ENCODE data around the gene RBMS3. TPM values are rescaled to one million over a fixed set of nuclear protein-coding genes. Genes with fewer than 3 reads are reported as not detected.

Gene RBMS3
- total RNA-seq, 4 donors from 2014 or later, result 3.8 to 18.7 (median 14.6) TPM

- no peaks in the 10 kb centered on the region for H3K36me3 ChIP-seq
- no peak overlapping the region for H3K27ac ChIP-seq
- TF ChIP-seq CTCF (IDR thresholded peaks at IDR 0.05) (no peak), EP300 (IDR thresholded peaks at IDR 0.05; ENCODE audit: low read depth) (no peak), POLR2AphosphoS5 (IDR thresholded peaks at IDR 0.05) (no peak), POLR2A (IDR thresholded peaks at IDR 0.05) (no peak)
- H3K4me3 ChIP-seq, result no peak overlapping the region
- H3K4me1 ChIP-seq, result no peaks in the 10 kb centered on the region
- WGBS, 2 donors (ENCODE audit: low coverage in 1 of 2), result 44 to 71% methylated on average over 1 of the region's 1 CpG
- DNase-seq, result no peak
- intact Hi-C loops (cut with DNase I; ENCODE audit: low total_unique reads), result no loop called here
- in situ Hi-C loops (cut with MboI; ENCODE audit: low pct_ligation_motif_present in 1 of 4, low pct_unique_long_range_greater_than_20kb in 1 of 4, low sequenced_read_pairs in 3 of 4), result no loop called here
- H3K9me3 ChIP-seq, result no peaks in the 10 kb centered on the region
- H3K27me3 ChIP-seq, result no peaks in the 10 kb centered on the region
Measured at GRCh38 chr3:30003741-30004140, 722.9 kb downstream of the RBMS3 start.

- no peak overlapping the region for H3K4me3 ChIP-seq
- H3K27ac ChIP-seq, result no peak overlapping the region
- 81 to 90% methylated on average over 3 of the region's 3 CpGs for WGBS, 2 donors (ENCODE audit: low coverage in 1 of 2)
- no peaks in the 10 kb centered on the region for H3K27me3 ChIP-seq
- no peak for TF ChIP-seq CTCF (IDR thresholded peaks at IDR 0.05)
- TF ChIP-seq EP300 (IDR thresholded peaks at IDR 0.05; ENCODE audit: low read depth), result no peak
- no peak for TF ChIP-seq POLR2A (IDR thresholded peaks at IDR 0.05)
- TF ChIP-seq POLR2AphosphoS5 (IDR thresholded peaks at IDR 0.05), result no peak
- intact Hi-C loops (cut with DNase I; ENCODE audit: low total_unique reads), result no loop called here
- no peaks in the 10 kb centered on the region for H3K9me3 ChIP-seq
- H3K4me1 ChIP-seq, result no peaks in the 10 kb centered on the region
- DNase-seq, result no peak
- no peaks in the 10 kb centered on the region for H3K36me3 ChIP-seq
- in situ Hi-C loops (cut with MboI; ENCODE audit: low pct_ligation_motif_present in 1 of 4, low pct_unique_long_range_greater_than_20kb in 1 of 4, low sequenced_read_pairs in 3 of 4), result no loop called here
Measured at GRCh38 chr3:30004481-30004880, 723.6 kb downstream of the RBMS3 start.

GRCh38 chr3:30006111-30006510 lies 725.2 kb downstream of the RBMS3 start:
- Histone ChIP-seq H3K27me3 (no peaks in the 10 kb centered on the region), H3K36me3 (no peaks in the 10 kb centered on the region), H3K4me1 (no peaks in the 10 kb centered on the region), H3K27ac (no peak overlapping the region), H3K9me3 (no peaks in the 10 kb centered on the region), H3K4me3 (no peak overlapping the region)
- TF ChIP-seq CTCF (IDR thresholded peaks at IDR 0.05), result no peak
- TF ChIP-seq POLR2A (IDR thresholded peaks at IDR 0.05), result no peak
- no peak for TF ChIP-seq POLR2AphosphoS5 (IDR thresholded peaks at IDR 0.05)
- TF ChIP-seq EP300 (IDR thresholded peaks at IDR 0.05; ENCODE audit: low read depth), result no peak
- WGBS, 2 donors (ENCODE audit: low coverage in 1 of 2), result 92 to 100% methylated on average over 1 of the region's 1 CpG
- intact Hi-C loops (cut with DNase I; ENCODE audit: low total_unique reads) (no loop called here), in situ Hi-C loops (cut with MboI; ENCODE audit: low pct_ligation_motif_present in 1 of 4, low pct_unique_long_range_greater_than_20kb in 1 of 4, low sequenced_read_pairs in 3 of 4) (no loop called here)
- no peak for DNase-seq

GRCh38 chr3:30007668-30008067 lies 726.8 kb downstream of the RBMS3 start:
- DNase-seq, result no peak

More at GRCh38 chr3:30007668-30008067, 726.8 kb downstream of the RBMS3 start:
- Histone ChIP-seq H3K4me1 (no peaks in the 10 kb centered on the region), H3K4me3 (no peak overlapping the region), H3K27me3 (no peaks in the 10 kb centered on the region), H3K9me3 (no peaks in the 10 kb centered on the region), H3K27ac (no peak overlapping the region), H3K36me3 (no peaks in the 10 kb centered on the region)
- in situ Hi-C loops (cut with MboI; ENCODE audit: low pct_ligation_motif_present in 1 of 4, low pct_unique_long_range_greater_than_20kb in 1 of 4, low sequenced_read_pairs in 3 of 4), result no loop called here
- WGBS, 2 donors (ENCODE audit: low coverage in 1 of 2), result 91% methylated on average over 1 of the region's 1 CpG; no CpG with 5 or more reads in 1 of the 2 donors
- intact Hi-C loops (cut with DNase I; ENCODE audit: low total_unique reads), result no loop called here
- TF ChIP-seq POLR2A (IDR thresholded peaks at IDR 0.05) (no peak), POLR2AphosphoS5 (IDR thresholded peaks at IDR 0.05) (no peak), CTCF (IDR thresholded peaks at IDR 0.05) (no peak), EP300 (IDR thresholded peaks at IDR 0.05; ENCODE audit: low read depth) (no peak)
